Endothelial cell of umbilical vein (primary cell): ENCODE data around the gene ZNF740. TPM values are rescaled to one million over a fixed set of nuclear protein-coding genes. Genes with fewer than 3 reads are reported as not detected.

Experiments used
- BruUV-seq: library from RNA; stranded (reverse); fragments of 400-500 nt; replicated peaks from 2 replicates; lab custom pipeline; 2021; lab: Mats Ljungman, UMichigan
- CTCF ChIA-PET: fragments of 300-600, 350-600 bp; sonication (Branson Sonifier 250); formaldehyde crosslinking; loops from one replicate; lab custom pipeline; 2021; ENCODE audit warnings: antibody characterized with exemption, inconsistent platforms; lab: Charles Lee
- POLR2A ChIA-PET: fragments of 300-600, 350-600 bp; sonication (Branson Sonifier 250); formaldehyde crosslinking; loops from one replicate; lab custom pipeline; 2021; ENCODE audit warnings: antibody characterized with exemption, inconsistent platforms; lab: Charles Lee
- DNase-seq: peaks from one replicate; pipeline ENCODE4 v3.0.0-alpha.2; 2011; ENCODE audit warnings: low read depth, low spot score
- FAIRE-seq: peaks from 2 replicates; lab custom pipeline; 2011; peaks lifted over from hg19 to GRCh38; lab: Jason Lieb, UNC
- H2AFZ ChIP-seq: 2 replicates; pipeline ENCODE4 v1.6.0; 2012; ENCODE audit warnings: low read depth, low read length, control low read depth, inconsistent platforms
- H3K27ac ChIP-seq: 2 replicates; pipeline ENCODE4 v1.5.1; 2011; ENCODE audit warnings: low read depth, mild to moderate bottlenecking, control low read depth, low read length, moderate library complexity; ENCODE audit not compliant: insufficient read depth
- H3K27me3 ChIP-seq, 2 experiments: 2 replicates each; pipeline versions ENCODE4 v1.6.0 to v1.6.1; 2011; ENCODE audit warnings: low read length in 2 of 2, mixed read lengths in 1 of 2; ENCODE audit not compliant: control insufficient read depth in 2 of 2, insufficient read depth in 2 of 2
- H3K36me3 ChIP-seq, 2 experiments: 2 replicates in 1 of 2; 3 replicates in 1 of 2; pipeline ENCODE4 v1.5.1; 2011; ENCODE audit warnings: low read length in 2 of 2, mild to moderate bottlenecking in 1 of 2, moderate library complexity in 1 of 2; ENCODE audit not compliant: control insufficient read depth in 2 of 2, insufficient read depth in 2 of 2; ENCODE audit errors: extremely low read depth in 1 of 2
- H3K4me1 ChIP-seq: 3 replicates; pipeline ENCODE4 v1.5.1; 2011; ENCODE audit warnings: mild to moderate bottlenecking, low read length; ENCODE audit not compliant: control insufficient read depth, insufficient read depth; ENCODE audit errors: extremely low read depth
- H3K4me2 ChIP-seq: 2 replicates; pipeline ENCODE4 v1.6.1; 2011; ENCODE audit warnings: low read length, control low read depth, mixed read lengths; ENCODE audit not compliant: insufficient read depth
- H3K4me3 ChIP-seq, 3 experiments: fragments of 200-600 bp in 1 of 3; sonication (generic), shearing (Covaris generic) in 1 of 3; replicated peaks in 1 of 3; 2 replicates each; pipeline ENCODE4 v1.5.1; 2011 to 2016; ENCODE audit warnings: control low read depth in 3 of 3, low read length in 3 of 3, mild to moderate bottlenecking in 2 of 3, inconsistent platforms in 1 of 3, low read depth in 1 of 3, moderate library complexity in 1 of 3; ENCODE audit not compliant: insufficient read depth in 1 of 3
- H3K79me2 ChIP-seq: 2 replicates; pipeline ENCODE4 v1.6.0; 2012; ENCODE audit warnings: low read length, inconsistent platforms; ENCODE audit not compliant: control insufficient read depth, insufficient read depth
- H3K9ac ChIP-seq: replicated peaks from 2 replicates; pipeline ENCODE3; 2011; ENCODE audit warnings: low read length, control low read depth; ENCODE audit not compliant: insufficient read depth; ENCODE audit errors: extremely low read depth
- H3K9me1 ChIP-seq: replicated peaks from 3 replicates; pipeline ENCODE4 v1.6.0; 2011; ENCODE audit warnings: mild to moderate bottlenecking, low read length; ENCODE audit not compliant: control insufficient read depth, insufficient read depth; ENCODE audit errors: extremely low read depth
- H3K9me3 ChIP-seq: replicated peaks from 2 replicates; pipeline ENCODE4 v1.5.1; 2012; ENCODE audit warnings: low read length, inconsistent platforms; ENCODE audit not compliant: control insufficient read depth, insufficient read depth
- H4K20me1 ChIP-seq: replicated peaks from 2 replicates; pipeline ENCODE3; 2011; ENCODE audit warnings: mild to moderate bottlenecking, low read length; ENCODE audit not compliant: control insufficient read depth, insufficient read depth; ENCODE audit errors: extremely low read depth
- EZH2 ChIP-seq: IDR thresholded peaks from 2 replicates; pipeline ENCODE4 v1.6.1; 2012; ENCODE audit warnings: borderline replicate concordance, low read depth, mild to moderate bottlenecking, moderate library complexity, low read length, inconsistent platforms; ENCODE audit not compliant: severe bottlenecking
- FOS ChIP-seq: IDR thresholded peaks from 2 replicates; pipeline ENCODE4 v1.6.1; 2011; ENCODE audit warnings: mild to moderate bottlenecking, low read length, moderate library complexity, borderline replicate concordance; ENCODE audit not compliant: insufficient read depth
- GATA2 ChIP-seq: IDR thresholded peaks from 2 replicates; pipeline ENCODE4 v1.7.0; 2011; ENCODE audit warnings: low read depth, mild to moderate bottlenecking, moderate library complexity, mixed read lengths, low read length; ENCODE audit not compliant: insufficient read length, insufficient read depth
- JUN ChIP-seq: IDR thresholded peaks from 2 replicates; pipeline ENCODE4 v1.6.1; 2011; ENCODE audit warnings: borderline replicate concordance, low read depth; ENCODE audit not compliant: insufficient read length, insufficient read depth
- MYC ChIP-seq: IDR thresholded peaks from one replicate; pipeline ENCODE4 v1.6.1; 2011; ENCODE audit warnings: mild to moderate bottlenecking, low read depth, low read length
- POLR2A ChIP-seq: IDR thresholded peaks from 2 replicates; pipeline ENCODE4 v1.6.1; 2012; ENCODE audit warnings: low read depth, mild to moderate bottlenecking, control low read depth, low read length
- POLR2AphosphoS5 ChIP-seq: IDR thresholded peaks from 2 replicates; pipeline ENCODE4 v1.6.1; 2012; ENCODE audit warnings: low read depth, mild to moderate bottlenecking, control low read depth, low read length, moderate library complexity; ENCODE audit not compliant: insufficient read depth
- dilution Hi-C: fragments of 300-500 bp; cut with MboI; formaldehyde crosslinking; loops from one replicate; pipeline ENCODE4 v1.15.0; 2019; ENCODE audit warnings: low sequenced_read_pairs; ENCODE audit not compliant: extremely low pct_ligation_motif_present
- intact Hi-C: fragments of 100-400 bp; cut with micrococcal nuclease; formaldehyde crosslinking; loops from one replicate; pipeline ENCODE4 v1.10.0; 2022
- polyA plus RNA-seq, 4 experiments: library from polyadenylated mRNA; depleted of rRNA in 3 of 4; stranded (reverse) in 3 of 4; unstranded in 1 of 4; fragments of >200 nt; gene quantifications; 2 replicates each; pipeline versions ENCODE4 v1.2.1 to v1.2.3, GENCODE V29; 2011 to 2012; ENCODE audit warnings: missing spikeins in 1 of 4
- total RNA-seq: library from RNA; stranded (reverse); gene quantifications from 2 replicates; pipeline ENCODE4 v1.2.3, GENCODE V29; 2021
- TF ChIP-seq, protein P1 (sequence below), 2 donors: IDR thresholded peaks; 1 replicate in 1 of 2; 2 replicates in 1 of 2; pipeline ENCODE4 v1.5.1; 2011; ENCODE audit warnings: low read length in 2 of 2, mild to moderate bottlenecking in 2 of 2, moderate library complexity in 2 of 2, control low read depth in 1 of 2, inconsistent platforms in 1 of 2, low read depth in 1 of 2; ENCODE audit not compliant: insufficient read depth in 1 of 2; ENCODE audit errors: extremely low read depth in 1 of 2
- TF ChIP-seq, protein P2 (sequence below): IDR thresholded peaks from 2 replicates; pipeline ENCODE4 v1.6.1; 2011; ENCODE audit not compliant: insufficient read depth, insufficient read length

Gene ZNF740
- total and polyA plus RNA-seq, 2 donors (not counting 3 experiments of a cell fraction or from before 2014, with no cell fraction given): 10.5 to 38.1 TPM

DNA sequence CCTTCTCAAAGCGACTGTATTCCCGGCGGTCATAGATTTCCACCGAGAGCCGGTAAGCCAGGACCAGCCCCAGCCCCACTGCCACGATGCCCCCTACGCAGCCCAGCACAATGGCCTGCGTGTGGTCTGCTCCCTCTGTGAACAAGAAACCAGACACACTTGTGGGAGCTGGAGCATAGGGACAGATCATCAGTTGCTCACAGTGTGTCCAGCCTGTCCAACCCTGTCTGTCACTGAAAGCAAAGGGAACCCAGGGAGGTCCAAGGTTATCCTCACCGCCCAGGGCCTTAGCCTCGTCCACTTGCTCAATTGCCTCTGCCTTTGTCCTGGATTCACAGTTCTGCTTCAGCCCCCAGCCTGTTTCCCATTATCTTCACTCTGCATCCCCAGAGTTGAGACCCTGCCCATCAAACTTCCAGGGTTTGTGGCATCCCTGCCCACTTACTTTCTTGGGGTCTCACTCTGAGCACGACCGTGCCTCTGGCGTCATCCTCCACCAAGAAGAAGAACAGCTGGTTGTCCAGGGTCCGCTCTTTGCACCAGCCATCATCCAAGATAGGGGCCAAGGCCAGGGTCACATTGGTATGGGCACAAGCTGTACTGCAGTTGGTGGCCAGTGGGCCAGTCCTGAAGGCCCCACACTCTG is 11.5 kb downstream of the ZNF740 start:
- H3K9me1 ChIP-seq: no peaks in the 10 kb centered on the region
- H3K36me3 ChIP-seq: peaks cover 10 to 14% of the 10 kb centered on the region in 2 experiments
- TF ChIP-seq GATA2: no peak
- no peak for TF ChIP-seq POLR2A
- TF ChIP-seq, protein P1, sequence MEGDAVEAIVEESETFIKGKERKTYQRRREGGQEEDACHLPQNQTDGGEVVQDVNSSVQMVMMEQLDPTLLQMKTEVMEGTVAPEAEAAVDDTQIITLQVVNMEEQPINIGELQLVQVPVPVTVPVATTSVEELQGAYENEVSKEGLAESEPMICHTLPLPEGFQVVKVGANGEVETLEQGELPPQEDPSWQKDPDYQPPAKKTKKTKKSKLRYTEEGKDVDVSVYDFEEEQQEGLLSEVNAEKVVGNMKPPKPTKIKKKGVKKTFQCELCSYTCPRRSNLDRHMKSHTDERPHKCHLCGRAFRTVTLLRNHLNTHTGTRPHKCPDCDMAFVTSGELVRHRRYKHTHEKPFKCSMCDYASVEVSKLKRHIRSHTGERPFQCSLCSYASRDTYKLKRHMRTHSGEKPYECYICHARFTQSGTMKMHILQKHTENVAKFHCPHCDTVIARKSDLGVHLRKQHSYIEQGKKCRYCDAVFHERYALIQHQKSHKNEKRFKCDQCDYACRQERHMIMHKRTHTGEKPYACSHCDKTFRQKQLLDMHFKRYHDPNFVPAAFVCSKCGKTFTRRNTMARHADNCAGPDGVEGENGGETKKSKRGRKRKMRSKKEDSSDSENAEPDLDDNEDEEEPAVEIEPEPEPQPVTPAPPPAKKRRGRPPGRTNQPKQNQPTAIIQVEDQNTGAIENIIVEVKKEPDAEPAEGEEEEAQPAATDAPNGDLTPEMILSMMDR (IDR thresholded peaks at IDR 0.05; ENCODE audit: extremely low read depth in 1 of 2, insufficient read depth in 1 of 2, low read depth in 1 of 2, low read length in 2 of 2): no peak
- TF ChIP-seq, protein P2, sequence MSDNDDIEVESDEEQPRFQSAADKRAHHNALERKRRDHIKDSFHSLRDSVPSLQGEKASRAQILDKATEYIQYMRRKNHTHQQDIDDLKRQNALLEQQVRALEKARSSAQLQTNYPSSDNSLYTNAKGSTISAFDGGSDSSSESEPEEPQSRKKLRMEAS: no peak
- TF ChIP-seq EZH2: no peak
- no peak for TF ChIP-seq POLR2AphosphoS5
- no peak for TF ChIP-seq JUN
- no peak for TF ChIP-seq FOS
- TF ChIP-seq MYC: no peak
- ChIA-PET POLR2A (interaction anchor here (0.7 kb wide), 1 partner anchor 141 kb away, joined by 3 read pairs; no protein-coding TSS in a partner anchor), CTCF (interaction anchor here (1.6 to 7.2 kb wide), 4 partner anchors 17 to 125 kb away, joined by 4 to 102 read pairs (median 56); no protein-coding TSS in a partner anchor)
- no peak overlapping the region for H3K9ac ChIP-seq
- dilution Hi-C loops: no loop called here
- no peaks in the 10 kb centered on the region for H3K79me2 ChIP-seq
- H2AFZ ChIP-seq: no peak overlapping the region
- H3K27ac ChIP-seq: no peak overlapping the region
- no peak overlapping the region for H3K4me2 ChIP-seq
- H4K20me1 ChIP-seq: no peaks in the 10 kb centered on the region
- no TSS peak for BruUV-seq
- DNase-seq (no peak), FAIRE-seq (no peak)
- H3K27me3 ChIP-seq: no peaks in the 10 kb centered on the region
- H3K9me3 ChIP-seq: no peaks in the 10 kb centered on the region
- intact Hi-C loops: no loop called here
- no peak overlapping the region for H3K4me3 ChIP-seq
- H3K4me1 ChIP-seq: peaks cover 4% of the 10 kb centered on the region
